Measurements from ENCODE around the gene CA14. TPM values are rescaled to one million over a fixed set of nuclear protein-coding genes. Genes with fewer than 3 reads are reported as not detected.
"Not testable (repeated sequence)": the region's sequence is repeated elsewhere in the genome, so short reads cannot be mapped to it uniquely, and the experiment has no call there.

Gene CA14
- not detected in 2 replicates for total RNA-seq

DNA sequence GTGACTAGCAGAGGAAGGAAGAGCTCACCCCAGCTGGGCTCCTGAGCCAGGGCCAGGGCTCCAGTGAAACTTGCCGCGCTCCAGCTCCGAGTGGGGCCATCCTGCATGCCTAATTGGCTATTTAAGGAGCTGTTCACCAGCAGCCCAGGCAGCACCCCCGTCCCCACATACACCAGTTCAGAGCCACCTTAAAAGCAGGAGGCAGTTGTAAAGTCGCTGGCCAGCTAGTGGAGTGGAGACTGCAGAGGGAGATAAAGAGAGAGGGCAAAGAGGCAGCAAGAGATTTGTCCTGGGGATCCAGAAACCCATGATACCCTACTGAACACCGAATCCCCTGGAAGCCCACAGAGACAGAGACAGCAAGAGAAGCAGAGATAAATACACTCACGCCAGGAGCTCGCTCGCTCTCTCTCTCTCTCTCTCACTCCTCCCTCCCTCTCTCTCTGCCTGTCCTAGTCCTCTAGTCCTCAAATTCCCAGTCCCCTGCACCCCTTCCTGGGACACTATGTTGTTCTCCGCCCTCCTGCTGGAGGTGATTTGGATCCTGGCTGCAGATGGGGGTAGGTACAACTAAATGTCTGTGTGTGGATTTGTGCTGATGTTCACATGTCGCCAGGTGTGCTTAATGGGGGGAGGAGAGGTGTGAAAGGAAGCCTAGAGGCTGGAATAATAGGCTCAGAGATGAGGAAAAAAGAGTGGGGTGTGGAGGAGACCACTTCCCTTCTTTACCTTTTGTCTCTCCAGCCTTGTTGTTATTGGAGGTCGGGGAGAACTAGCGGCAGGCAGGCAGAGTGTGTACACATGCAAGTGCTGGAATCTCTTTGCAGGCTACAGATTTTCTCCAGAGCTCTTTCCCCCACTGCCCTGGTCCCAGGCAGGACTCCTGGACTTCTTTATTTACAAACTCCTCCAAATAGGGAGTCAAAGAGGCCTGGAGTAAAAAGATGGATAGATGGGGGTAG is at the start of gene CA14:
Gene CA14 (plus strand): TSS at position 151 of the 962 bp plus-strand sequence. CDS start 355 bp downstream, at position 506.
- intact Hi-C loops (cut with micrococcal nuclease), result loop anchor here (5.0 kb wide), 3 partner anchors 289 to 739 kb away; partner anchors contain the start of gene ADAMTSL4

DNA sequence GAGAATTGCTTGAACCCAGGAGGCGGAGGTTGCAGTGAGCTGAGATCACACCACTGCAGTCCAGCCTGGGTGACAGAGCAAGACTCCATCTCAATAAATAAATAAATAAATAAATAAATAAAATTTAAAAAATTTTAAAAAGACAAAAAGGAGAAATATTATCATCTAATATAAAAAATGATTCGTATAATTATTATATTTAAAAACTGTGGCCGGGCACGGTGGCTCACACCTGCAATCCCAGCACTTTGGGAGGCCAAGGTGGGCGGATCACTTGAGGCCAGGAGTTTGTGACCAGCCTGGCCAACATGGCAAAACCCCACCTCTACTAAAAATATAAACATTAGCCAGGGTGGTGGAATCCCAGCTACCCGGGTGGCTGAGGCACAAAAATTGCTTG is 49.1 kb upstream of the CA14 start:
- intact Hi-C loops (cut with micrococcal nuclease), result not testable (repeated sequence)

DNA sequence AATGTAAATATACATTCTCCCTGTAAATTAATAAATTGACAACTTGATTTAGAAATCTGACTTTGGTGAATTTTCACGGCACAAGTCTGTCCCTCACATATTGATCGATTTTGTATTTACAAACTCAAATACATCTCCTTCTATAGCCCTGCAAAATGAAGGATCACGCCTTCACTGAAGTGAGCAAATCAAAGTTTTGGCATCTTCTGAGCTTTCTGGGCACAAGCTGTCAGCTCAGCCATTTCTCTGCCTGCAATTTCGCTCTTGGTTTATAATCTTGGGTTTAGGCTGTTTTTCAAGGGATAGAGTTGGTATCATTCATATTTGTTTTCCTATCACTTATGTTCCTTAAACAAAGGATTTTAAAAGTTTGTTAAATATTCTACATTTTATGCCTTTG is 47.5 kb upstream of the CA14 start:
- intact Hi-C loops (cut with micrococcal nuclease), result no loop called here

DNA sequence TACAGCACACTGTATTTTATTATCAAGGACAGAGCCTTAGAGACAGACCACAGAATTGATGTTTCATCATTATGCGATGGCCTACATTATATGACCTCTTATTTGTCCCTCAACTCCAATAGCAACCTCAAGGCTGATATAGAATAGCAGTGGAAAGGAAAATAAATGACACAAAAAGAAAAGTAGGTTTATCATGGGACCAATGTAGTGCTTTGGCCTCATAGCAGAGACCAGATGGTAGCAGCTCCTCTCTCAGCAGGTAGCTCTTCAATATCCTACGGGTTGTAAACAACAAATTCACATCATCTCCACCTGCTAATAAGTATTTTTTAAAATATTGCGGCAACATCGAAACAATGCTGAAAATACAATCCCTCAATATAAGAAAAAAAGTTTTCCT is 46.9 kb upstream of the CA14 start:
- intact Hi-C loops (cut with micrococcal nuclease), result no loop called here

DNA sequence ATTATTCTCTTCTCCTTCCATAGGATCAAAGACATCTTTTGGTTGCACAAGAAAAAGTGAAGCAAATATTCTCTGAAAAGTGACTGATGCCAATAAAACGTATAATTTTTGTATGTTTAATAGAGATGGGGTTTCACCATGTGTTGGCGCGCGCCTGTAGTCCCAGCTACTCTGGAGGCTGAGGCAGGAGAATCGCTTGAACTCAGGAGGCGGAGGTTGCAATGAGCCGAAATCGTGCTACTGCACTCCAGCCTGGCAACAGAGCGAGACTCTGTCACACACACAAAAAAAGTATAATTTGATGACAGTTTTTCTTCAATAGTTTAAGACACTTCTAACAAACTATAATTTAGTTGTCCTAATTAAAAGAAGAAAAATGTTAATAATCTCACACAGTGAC is 45.5 kb upstream of the CA14 start:
- intact Hi-C loops (cut with micrococcal nuclease), result loop anchor here (2.0 kb wide), 2 partner anchors 25 to 51 kb away; no protein-coding TSS in a partner anchor

DNA sequence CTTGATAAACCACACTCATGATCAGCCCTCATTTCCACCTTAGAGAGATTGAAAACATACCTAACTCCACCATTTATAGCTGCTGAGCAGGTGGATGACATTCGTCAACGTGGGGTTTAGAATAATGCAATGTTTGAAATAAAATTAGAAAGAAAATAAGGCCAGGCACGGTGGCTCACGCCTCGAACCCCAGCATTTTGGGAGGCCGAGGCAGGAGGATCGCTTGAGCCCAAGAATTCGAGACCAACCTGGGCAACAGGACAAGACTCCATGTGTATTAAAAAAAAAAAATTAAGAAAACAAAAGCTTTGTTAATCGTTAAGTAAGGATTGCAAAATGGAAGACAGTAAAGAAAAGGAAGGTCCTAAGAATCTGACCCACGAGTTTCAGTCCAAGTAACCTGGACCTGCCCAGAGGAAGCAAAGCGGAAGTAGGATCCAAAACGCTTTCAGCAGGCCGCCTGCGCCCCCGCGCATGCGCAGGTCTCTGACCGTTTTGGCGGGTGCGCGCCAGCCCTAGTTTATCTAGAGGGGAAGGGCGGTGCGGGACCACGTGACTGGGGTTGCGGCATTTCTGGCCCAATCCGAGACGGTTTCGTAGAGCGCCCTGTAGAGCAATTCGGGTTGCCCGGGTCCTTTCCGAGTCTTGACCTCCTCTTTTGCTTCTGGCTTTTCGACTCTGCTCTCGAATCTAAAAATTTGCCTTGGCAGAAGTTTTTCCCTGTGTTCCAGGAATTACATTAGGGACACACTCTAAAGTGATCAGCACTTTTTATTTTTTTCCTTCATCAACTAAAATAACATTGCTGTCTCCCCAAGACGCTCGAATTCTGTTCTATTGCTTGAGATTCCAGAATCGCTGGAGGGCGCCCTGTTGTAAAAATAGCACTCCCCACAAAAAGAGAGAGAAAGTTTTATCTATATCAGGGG is 44.1 kb upstream of the CA14 start:
- intact Hi-C loops (cut with micrococcal nuclease), result loop anchor here (1.0 to 2.0 kb wide), 8 partner anchors 21 to 325 kb away; partner anchors contain the start of genes APH1A, BOLA1, OTUD7B and PRPF3

DNA sequence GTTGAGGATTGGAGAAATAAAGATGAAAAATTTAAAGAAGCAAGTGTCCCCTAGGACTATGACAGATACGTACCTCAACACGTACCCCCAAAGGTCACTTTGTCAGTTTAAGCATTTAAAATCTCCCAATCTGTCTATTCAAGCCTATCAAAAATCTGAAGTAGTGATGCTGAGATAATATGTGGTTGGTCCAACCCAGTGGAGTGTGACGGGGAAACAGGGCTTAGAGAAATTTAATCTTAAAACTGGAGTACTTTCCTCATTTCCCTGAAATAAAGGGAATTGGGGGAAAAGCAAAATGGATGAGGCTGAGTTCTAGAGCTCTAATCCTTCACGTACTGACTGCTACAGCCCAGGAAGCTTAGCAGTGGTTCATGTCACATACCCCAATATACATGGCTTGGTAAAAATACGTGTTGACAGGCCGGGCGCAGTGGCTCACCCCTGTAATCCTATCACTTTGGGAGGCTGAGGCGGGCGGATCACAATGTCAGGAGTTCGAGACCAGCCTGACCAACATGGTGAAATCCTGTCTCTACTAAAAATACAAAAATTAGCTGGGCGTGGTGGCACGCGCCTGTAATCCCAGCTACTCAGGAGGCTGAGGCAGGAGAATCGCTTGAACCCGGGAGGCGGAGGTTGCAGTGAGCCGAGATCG is 43.3 kb upstream of the CA14 start:
- intact Hi-C loops (cut with micrococcal nuclease), result loop anchor here (2.0 kb wide), 1 partner anchor 203 kb away; the partner anchor contains the start of gene OTUD7B

DNA sequence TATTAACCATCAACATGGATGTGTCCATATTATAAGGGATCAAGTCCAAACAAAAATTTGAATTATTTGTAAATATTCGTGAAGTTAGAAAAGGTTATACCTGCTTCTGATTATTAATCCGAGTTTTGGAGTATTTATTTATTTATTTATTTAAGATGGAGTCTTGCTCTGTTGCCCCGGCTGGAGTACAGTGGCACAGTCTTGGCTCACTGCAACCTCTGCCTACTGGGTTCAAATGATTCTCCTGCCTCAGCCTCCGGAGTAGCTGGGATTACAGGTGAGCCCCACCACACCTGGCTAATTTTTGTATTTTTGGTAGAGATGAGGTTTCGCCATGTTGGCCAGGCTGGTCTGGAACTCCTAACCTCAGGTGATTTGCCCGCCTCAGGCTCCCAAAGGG is 41.7 kb upstream of the CA14 start:
- intact Hi-C loops (cut with micrococcal nuclease), result loop anchor here (2.0 kb wide), 1 partner anchor 205 kb away; the partner anchor contains the start of gene OTUD7B

DNA sequence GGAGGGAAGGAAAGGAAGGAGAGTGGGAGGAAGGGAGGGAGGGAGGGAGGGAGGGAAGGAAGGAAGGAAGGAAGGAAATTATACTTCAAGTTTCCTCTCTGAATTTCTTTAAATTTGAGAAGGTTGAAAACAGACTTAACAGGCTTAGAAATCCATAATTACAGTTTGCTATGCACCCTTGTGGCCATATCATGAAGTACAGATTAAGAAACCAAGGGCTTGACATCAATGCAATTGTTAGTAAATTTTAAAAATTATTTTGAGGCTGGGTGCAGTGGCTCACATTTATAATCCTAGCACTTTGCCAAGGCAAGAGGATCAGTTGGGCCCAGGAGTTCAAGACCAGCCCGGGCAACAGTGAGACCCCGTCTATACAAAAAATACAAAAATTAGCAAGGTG is 36.0 kb upstream of the CA14 start:
- intact Hi-C loops (cut with micrococcal nuclease), result loop anchor here (1.0 kb wide), 2 partner anchors 12 to 153 kb away; no protein-coding TSS in a partner anchor

DNA sequence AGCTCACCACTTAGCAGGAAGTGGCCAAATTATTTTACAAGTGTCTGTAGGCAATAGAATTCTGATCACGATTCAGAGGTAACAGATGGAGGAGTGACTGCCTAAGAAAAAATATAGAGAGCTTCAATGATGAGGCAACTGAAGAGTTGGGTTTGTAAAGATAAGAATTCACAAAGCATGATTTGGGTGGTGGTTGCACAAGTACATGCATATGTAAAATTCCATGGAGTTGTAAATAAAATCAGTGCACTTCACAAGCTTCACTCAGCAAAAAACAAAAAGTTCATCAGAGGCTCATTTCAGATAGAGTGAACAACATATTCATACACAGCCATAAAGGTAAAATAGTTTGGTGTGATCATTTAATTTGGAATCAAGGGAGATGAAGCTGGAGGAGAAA is 32.6 kb upstream of the CA14 start:
- intact Hi-C loops (cut with micrococcal nuclease), result no loop called here

DNA sequence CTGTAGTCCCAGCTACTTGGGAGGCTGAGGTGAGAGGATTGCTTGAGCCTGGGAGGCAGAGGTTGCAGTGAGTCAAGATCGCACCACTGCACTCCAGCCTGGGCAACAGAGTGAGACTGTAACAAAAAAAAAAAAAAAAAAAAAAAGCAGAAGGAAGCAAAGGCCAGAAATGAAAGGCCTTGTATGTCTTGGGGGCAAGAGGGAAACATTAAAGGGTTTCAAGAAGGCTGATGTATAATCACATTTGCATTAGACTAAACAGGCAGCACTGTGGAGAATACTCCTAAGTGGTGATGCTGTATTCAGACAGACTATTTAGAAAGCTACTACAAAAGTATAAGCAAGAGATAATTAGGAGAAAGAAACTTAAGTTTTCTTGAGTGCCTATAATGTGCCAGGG is 32.0 kb upstream of the CA14 start:
- intact Hi-C loops (cut with micrococcal nuclease), result no loop called here

DNA sequence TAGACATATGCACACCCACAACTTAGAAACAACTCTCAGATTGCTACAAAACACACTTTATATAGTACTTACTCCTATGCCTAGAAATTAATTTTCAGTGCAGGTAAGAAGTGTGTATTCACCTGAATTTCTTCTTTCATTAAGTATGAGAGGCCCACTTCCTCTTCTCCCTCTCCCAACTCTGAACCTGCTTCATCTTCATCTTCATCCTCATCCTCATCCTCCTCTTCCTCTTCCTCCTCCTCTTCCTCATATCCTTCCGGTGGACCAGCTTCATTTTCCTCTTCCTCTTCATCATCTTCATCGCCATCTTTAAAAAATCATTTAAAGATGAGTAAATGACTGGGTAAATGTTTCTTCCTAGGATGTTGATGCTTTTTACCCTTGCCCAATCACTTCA is 31.1 kb upstream of the CA14 start:
- intact Hi-C loops (cut with micrococcal nuclease), result no loop called here

DNA sequence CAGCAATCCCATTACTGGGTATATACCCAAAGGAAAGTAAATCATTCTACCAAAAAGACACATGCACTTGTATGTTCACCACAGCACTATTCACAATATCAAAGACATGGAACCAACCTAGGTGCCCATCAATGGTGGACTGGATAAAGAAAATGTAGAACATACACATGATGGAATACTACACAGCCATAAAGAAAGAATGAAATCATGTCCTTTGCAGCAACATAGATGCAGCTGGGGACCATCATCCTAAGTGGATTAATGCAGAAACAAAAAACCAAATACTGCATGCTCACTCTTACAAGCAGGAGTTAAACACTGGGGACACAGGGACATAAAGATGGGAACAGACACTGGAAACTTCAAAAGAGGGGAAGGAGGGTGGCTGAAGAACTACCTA is 30.3 kb upstream of the CA14 start:
- intact Hi-C loops (cut with micrococcal nuclease), result no loop called here

DNA sequence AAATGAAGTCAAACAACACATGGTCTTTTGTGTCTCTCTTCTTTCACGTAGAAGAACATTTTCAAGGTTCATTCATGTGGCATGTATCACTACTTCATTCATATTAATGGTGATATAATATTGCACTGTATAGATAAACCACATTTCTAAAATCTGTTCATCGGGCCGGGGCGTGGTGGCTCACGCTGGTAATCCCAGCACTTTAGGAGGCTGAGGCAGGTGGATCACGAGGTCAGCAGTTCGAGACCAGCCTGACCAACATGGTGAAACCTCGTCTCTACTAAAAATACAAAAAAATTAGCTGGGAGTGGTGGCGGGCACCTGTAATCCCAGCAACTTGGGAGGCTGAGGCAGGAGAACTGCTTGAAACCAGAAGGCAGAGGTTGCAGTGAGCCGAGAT is 29.3 kb upstream of the CA14 start:
- intact Hi-C loops (cut with micrococcal nuclease), result not testable (repeated sequence)

DNA sequence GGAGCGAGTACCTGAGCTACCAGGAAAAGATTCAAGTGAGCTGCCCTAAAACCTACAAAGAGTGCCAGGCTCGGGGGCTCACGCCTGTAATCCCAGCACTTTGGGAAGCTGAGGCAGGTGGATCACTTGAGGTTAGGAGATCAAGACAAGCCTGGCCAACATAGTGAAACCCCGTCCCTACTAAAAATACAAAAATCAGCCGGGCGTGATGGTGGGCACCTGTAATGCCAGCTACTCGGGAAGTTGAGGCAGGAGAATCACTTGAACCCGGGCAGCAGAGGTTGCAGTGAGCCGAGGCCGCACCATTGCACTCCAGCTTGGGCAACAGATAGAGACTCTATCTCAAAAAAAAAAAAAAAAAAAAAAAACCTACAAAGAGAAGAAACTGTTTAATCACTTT is 24.7 kb upstream of the CA14 start:
- intact Hi-C loops (cut with micrococcal nuclease), result loop anchor here (1.0 to 10.0 kb wide), 4 partner anchors 12 to 932 kb away; partner anchors contain the start of genes ARNT, LYSMD1 and SCNM1

DNA sequence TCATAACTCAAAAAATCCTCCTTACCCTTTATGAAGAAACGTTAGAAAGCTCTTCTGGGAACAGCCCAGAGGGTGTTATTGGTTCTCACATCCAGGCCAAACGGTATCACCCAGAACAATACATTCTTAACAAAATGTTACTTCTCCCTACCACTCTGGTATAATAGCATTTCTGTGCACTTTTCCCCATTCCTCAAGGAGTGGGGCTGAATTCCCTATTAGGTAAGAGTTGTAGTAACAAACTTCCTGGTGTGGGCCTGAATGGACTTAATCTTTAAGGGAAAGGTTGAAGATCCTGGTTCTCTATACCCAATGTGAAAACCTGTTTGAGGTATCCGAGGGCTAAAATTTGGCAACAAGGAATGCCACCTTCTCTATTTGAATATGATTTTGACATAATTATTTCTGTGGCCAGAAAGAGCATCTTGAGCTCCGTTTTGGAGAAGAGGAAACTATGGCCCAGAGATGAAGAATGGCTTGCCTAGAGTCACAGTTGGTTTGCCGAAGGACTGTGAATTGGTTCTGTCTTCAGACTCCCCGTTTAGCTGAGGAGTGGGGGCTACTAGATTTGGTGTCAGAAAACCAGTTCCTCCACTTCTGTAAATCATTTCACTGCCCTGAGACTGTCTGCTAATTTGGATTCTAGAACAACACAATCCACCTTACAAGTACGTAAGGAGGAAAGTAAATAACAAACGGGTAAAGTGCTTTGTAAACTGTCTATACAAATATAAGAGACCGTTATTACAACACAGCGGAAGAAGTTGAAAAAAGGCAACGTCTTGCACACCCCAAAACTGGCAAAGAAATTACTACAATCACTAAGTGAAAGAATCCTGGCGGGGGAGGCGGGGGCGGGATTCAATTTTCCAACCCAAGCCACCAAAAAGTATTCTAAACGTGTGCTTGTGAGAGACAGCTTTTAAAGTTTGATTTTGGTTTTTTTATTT is 23.9 kb upstream of the CA14 start:
- intact Hi-C loops (cut with micrococcal nuclease), result loop anchor here (1.0 to 10.0 kb wide), 6 partner anchors 12 to 931 kb away; partner anchors contain the start of genes ARNT, LYSMD1, PRUNE1 and SCNM1

DNA sequence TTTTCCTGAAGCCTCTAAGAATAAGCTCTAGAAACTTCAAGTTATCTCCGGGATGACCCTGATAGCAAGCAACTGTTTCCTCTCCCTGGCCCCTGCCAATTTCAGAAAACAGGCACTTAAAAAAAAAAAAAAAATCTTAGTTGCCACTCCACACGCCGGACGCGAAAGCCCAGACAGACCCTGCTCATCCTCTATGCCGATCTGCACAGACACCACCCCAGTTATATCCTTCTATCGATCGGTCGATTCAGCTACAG is 23.3 kb upstream of the CA14 start:
- intact Hi-C loops (cut with micrococcal nuclease), result loop anchor here (1.0 to 10.0 kb wide), 4 partner anchors 21 to 931 kb away; partner anchors contain the start of genes ARNT, LYSMD1, PRUNE1 and SCNM1

DNA sequence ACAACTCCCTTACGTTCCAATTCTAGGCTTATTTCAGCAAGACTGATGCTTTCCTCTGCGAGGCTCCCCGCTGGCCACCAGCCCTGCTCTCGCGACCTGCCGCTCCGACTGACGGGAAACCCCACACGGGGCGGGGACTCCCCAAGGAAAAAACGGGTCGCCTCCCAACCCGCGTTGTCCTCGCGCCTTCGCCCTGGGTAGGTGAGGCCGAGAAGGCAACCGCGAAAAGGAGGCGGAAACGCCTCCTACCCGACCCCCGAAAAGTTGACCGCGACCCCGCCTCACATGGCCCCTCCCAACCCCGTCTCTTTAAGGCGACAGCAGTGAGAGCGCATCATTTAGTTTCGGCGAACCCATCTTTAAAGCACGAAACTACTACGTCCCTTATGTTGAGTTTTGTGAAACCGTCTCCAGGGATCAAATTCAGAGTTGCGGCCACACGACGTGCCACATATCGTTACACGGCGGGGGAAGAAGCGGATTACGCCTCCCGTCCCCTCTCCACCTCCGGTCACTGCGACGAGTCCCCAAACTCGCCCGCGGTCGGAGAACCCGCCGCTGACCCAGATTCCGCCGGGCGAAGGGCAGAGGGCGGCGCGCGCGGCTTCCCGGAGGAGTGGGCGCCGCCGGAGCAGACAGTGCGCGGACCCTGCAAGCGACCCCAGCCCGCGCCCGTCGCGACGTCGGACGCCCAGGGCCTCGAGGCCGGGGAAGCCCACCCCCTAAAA is 22.8 kb upstream of the CA14 start:
- intact Hi-C loops (cut with micrococcal nuclease), result loop anchor here (1.0 to 10.0 kb wide), 4 partner anchors 21 to 930 kb away; partner anchors contain the start of genes ARNT, LYSMD1, PRUNE1 and SCNM1

Measured in T-helper 1 cell treated with Interleukin-12 subunit alpha and Interleukin-12 subunit beta and Interleukin-4 antibody, amounts not matched to agents 30 ng/mL and 1 ng/mL, for 36 hours (primary cell).